Stimulated activated CD4-positive, alpha-beta T cell treated with anti-CD3 and anti-CD28 coated beads, Interleukin-4, amount 100 ng/mL, for 4 hours (primary cell): ENCODE results near the gene BAIAP2.
A peak's percentile ranks its signal among the peaks of the same experiment; 100 is the strongest.
"Not testable (repeated sequence)": the region's sequence is repeated elsewhere in the genome, so short reads cannot be mapped to it uniquely, and the experiment has no call there.

Experiments used
- DNase-seq, 2 experiments: peaks; one replicate each; pipeline ENCODE4 v3.0.0-alpha.2; 2020

BAIAP2 gene

GRCh38 chr17:81022344-81022676 is 12.6 kb upstream of the BAIAP2 start:
- DNase-seq: no peak

GRCh38 chr17:81025065-81025740 is 9.7 kb upstream of the BAIAP2 start:
- DNase-seq: no peak

GRCh38 chr17:81025741-81026129 is 9.2 kb upstream of the BAIAP2 start:
- DNase-seq: no peak

- no peak for DNase-seq
Measured at GRCh38 chr17:81026266-81027036, 8.5 kb upstream of the BAIAP2 start.

GRCh38 chr17:81027038-81027437 is 7.9 kb upstream of the BAIAP2 start:
- no peak for DNase-seq

GRCh38 chr17:81027591-81028505 is 7.1 kb upstream of the BAIAP2 start:
- DNase-seq: peak; percentile 40 to 78

- no peak for DNase-seq
Measured at GRCh38 chr17:81028506-81028858, 6.5 kb upstream of the BAIAP2 start.

- no peak for DNase-seq
Measured at GRCh38 chr17:81029859-81030258, 5.1 kb upstream of the BAIAP2 start.

GRCh38 chr17:81030312-81030711 is 4.6 kb upstream of the BAIAP2 start:
- DNase-seq: not testable (repeated sequence)

GRCh38 chr17:81030741-81031565 is 4.0 kb upstream of the BAIAP2 start:
- DNase-seq: no peak

GRCh38 chr17:81031566-81032550 is 3.1 kb upstream of the BAIAP2 start:
- DNase-seq: no peak

- DNase-seq: no peak
Measured at GRCh38 chr17:81032641-81033480, 2.1 kb upstream of the BAIAP2 start.

GRCh38 chr17:81033535-81034167 is 1.3 kb upstream of the BAIAP2 start:
- no peak for DNase-seq

GRCh38 chr17:81034168-81034777 is 678 bp upstream of the BAIAP2 start:
- no peak for DNase-seq

- peak in 1 of 2 experiments; percentile 22 for DNase-seq
Measured at GRCh38 chr17:81035521-81036196, 708 bp downstream of the BAIAP2 start.

- DNase-seq: no peak
Measured at GRCh38 chr17:81036197-81036941, 1.4 kb downstream of the BAIAP2 start.

GRCh38 chr17:81037026-81037797 is 2.3 kb downstream of the BAIAP2 start:
- DNase-seq: no peak
